ENCODE results near the gene CLASP2. TPM values are rescaled to one million over a fixed set of nuclear protein-coding genes. Genes with fewer than 3 reads are reported as not detected.

Gene CLASP2
- total RNA-seq, 1 donor from 2014 or later: 52.8 TPM

DNA sequence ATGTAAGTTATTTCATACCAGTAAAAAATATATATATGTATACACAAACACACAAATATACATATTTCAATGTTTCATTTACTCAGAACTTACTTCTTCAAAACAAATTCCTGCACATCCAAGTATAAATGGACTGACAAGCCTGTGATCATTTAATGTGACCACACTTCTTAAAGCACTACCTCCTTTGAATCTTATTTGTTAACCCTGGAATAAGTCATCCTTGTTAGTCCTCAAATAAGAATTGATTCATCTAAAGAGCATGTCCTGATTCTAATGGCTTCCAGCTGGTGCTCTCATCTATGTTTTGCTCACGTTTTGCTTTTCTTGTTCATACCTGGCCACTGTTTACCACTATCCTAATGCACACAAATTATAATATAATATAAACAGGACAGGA, 173.9 kb downstream of the CLASP2 start:
- Mint-ChIP-seq H3K9me3 (ENCODE audit: low read depth) (peaks cover 5% of the 10 kb centered on the region), H3K4me1 (ENCODE audit: low read depth) (no peaks in the 10 kb centered on the region), H3K27ac (ENCODE audit: unreplicated experiment) (no peak overlapping the region), H3K36me3 (ENCODE audit: low read depth) (peaks cover 19% of the 10 kb centered on the region), H3K4me3 (ENCODE audit: unreplicated experiment) (no peak overlapping the region), H3K27me3 (ENCODE audit: low read depth) (no peaks in the 10 kb centered on the region)
- TF ChIP-seq, protein P1, sequence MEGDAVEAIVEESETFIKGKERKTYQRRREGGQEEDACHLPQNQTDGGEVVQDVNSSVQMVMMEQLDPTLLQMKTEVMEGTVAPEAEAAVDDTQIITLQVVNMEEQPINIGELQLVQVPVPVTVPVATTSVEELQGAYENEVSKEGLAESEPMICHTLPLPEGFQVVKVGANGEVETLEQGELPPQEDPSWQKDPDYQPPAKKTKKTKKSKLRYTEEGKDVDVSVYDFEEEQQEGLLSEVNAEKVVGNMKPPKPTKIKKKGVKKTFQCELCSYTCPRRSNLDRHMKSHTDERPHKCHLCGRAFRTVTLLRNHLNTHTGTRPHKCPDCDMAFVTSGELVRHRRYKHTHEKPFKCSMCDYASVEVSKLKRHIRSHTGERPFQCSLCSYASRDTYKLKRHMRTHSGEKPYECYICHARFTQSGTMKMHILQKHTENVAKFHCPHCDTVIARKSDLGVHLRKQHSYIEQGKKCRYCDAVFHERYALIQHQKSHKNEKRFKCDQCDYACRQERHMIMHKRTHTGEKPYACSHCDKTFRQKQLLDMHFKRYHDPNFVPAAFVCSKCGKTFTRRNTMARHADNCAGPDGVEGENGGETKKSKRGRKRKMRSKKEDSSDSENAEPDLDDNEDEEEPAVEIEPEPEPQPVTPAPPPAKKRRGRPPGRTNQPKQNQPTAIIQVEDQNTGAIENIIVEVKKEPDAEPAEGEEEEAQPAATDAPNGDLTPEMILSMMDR (IDR thresholded peaks at IDR 0.05): no peak
- DNase-seq (ENCODE audit: low spot score): no peak

GRCh38 chr3:33543601-33544000, 174.5 kb downstream of the CLASP2 start:
- peaks cover 2% of the 10 kb centered on the region for H3K9me3 Mint-ChIP-seq (ENCODE audit: low read depth)
- no peak overlapping the region for H3K27ac Mint-ChIP-seq (ENCODE audit: unreplicated experiment)
- TF ChIP-seq, protein P1 (IDR thresholded peaks at IDR 0.05): no peak
- no peaks in the 10 kb centered on the region for H3K4me1 Mint-ChIP-seq (ENCODE audit: low read depth)
- no peaks in the 10 kb centered on the region for H3K27me3 Mint-ChIP-seq (ENCODE audit: low read depth)
- H3K36me3 Mint-ChIP-seq (ENCODE audit: low read depth): peaks cover 14% of the 10 kb centered on the region
- no peak overlapping the region for H3K4me3 Mint-ChIP-seq (ENCODE audit: unreplicated experiment)
- no peak for DNase-seq (ENCODE audit: low spot score)

- no peaks in the 10 kb centered on the region for H3K4me1 Mint-ChIP-seq (ENCODE audit: low read depth)
- TF ChIP-seq, protein P1 (IDR thresholded peaks at IDR 0.05): no peak
- no peaks in the 10 kb centered on the region for H3K9me3 Mint-ChIP-seq (ENCODE audit: low read depth)
- H3K4me3 Mint-ChIP-seq (ENCODE audit: unreplicated experiment): no peak overlapping the region
- H3K27me3 Mint-ChIP-seq (ENCODE audit: low read depth): no peaks in the 10 kb centered on the region
- H3K27ac Mint-ChIP-seq (ENCODE audit: unreplicated experiment): no peak overlapping the region
- H3K36me3 Mint-ChIP-seq (ENCODE audit: low read depth): peaks cover 16% of the 10 kb centered on the region
- DNase-seq (ENCODE audit: low spot score): no peak
Measured at GRCh38 chr3:33541918-33542317, 176.1 kb downstream of the CLASP2 start.

GRCh38 chr3:33538678-33539339, 179.2 kb downstream of the CLASP2 start:
- Mint-ChIP-seq H3K4me1 (ENCODE audit: low read depth) (no peaks in the 10 kb centered on the region), H3K4me3 (ENCODE audit: unreplicated experiment) (no peak overlapping the region), H3K36me3 (ENCODE audit: low read depth) (peaks cover 20% of the 10 kb centered on the region), H3K27ac (ENCODE audit: unreplicated experiment) (no peak overlapping the region), H3K27me3 (ENCODE audit: low read depth) (no peaks in the 10 kb centered on the region), H3K9me3 (ENCODE audit: low read depth) (no peaks in the 10 kb centered on the region)
- DNase-seq (ENCODE audit: low spot score): no peak
- TF ChIP-seq, protein P1 (IDR thresholded peaks at IDR 0.05): no peak

DNA sequence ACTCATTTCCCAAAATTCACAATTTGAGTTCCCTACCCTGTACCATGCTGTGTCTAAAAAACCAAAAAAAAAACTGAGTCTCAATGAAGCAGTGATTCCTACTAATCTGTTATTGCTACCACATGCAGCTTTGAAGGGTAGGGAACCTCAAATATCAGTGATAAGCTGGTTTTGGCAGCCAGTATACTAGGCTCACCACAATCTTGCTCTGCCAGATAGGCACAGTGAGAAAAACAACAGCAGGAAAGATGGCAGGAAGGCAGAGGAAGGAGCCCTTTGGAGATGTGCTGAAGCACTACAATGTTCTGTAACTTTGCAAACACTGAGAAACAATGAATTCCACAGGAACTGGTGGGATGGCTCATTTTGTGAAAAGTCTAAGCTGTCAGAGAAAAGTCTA, 180.9 kb downstream of the CLASP2 start:
- Mint-ChIP-seq H3K4me3 (ENCODE audit: unreplicated experiment) (no peak overlapping the region), H3K27me3 (ENCODE audit: low read depth) (no peaks in the 10 kb centered on the region), H3K4me1 (ENCODE audit: low read depth) (no peaks in the 10 kb centered on the region), H3K36me3 (ENCODE audit: low read depth) (peaks cover 24% of the 10 kb centered on the region), H3K9me3 (ENCODE audit: low read depth) (no peaks in the 10 kb centered on the region), H3K27ac (ENCODE audit: unreplicated experiment) (no peak overlapping the region)
- TF ChIP-seq, protein P1 (IDR thresholded peaks at IDR 0.05): no peak
- no peak for DNase-seq (ENCODE audit: low spot score)
